Measurements from ENCODE around the gene PTPRF.
"Not testable (repeated sequence)": the region's sequence is repeated elsewhere in the genome, so short reads cannot be mapped to it uniquely, and the experiment has no call there.

PTPRF gene

DNA sequence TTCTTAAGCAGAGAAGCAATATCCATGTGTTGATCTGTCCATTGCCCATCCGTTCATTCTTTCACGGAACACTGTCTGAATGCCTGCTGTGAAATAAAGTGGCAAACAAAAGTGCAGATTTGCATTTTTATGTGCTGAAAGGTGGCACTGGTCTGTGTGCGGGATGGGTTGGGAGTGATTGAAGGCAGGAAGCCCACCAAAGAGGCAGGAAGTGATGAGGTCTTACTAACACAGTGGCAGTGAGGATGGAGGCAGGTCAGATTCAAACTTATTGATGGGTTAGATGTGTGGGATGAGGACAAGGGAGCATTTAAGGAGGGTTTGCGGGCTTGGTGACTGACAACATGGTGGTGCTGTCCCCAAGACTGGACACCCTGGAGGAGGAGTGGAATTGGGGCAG lies 8.3 kb downstream of the PTPRF start:
- DNase-seq = no peak

DNA sequence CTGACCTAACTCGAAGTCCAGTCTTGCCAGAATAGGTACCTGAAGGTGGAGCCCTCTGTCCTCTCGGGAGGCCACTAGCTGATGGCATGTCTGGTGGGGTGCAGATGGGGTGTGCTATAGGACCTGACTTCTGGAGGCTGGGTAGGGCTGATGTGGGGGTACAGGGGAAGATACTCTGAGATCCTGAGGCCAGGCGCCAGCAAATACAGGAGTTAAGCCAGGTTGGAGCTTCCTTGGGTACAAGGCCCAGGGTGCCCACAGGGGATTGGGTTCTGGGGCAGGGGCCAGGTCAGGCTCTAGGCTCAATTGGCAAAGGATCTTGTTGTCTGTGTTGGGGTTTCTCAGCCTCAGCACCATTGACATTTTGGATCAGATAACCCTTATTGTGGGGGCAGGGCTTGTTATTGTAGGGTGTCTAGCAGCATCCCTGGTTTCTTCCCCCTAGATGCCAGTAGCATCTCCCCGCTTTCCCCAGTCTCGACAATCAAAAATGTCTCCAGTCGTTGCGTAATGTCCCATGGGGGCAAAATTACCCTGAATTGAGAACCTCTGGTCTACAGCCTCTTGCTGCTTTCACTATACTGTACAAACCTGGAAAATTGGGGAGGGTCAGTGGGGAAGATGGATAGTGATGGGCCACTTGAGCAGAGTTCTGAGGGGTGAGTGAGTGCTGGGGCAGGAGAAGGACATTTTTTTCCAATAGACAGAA lies 9.2 kb downstream of the PTPRF start:
- DNase-seq = peak; percentile 10

DNA sequence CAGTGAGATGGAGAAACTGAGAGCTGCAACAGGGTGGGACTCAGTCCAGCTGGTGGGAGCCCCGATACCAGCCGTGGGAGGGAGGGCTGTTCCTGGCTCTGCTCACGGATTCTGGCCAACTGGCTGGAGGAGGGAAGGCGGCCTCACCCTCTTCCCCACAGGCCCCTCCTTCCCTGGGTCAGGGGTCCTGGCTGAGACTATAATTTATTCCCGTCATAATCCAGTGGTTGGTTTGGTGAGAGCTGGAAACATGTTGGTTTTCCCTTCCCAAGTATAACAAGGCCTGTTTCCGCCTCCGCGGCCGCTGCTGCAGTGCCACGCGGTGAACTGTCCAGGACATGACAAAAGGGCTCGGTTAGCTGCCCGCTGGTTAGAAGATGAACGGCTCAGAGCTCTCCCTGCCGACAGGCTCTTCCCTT lies 10.0 kb downstream of the PTPRF start:
- DNase-seq = peak; percentile 84

GRCh38 chr1:43541141-43541540 lies 10.5 kb downstream of the PTPRF start:
- DNase-seq = no peak

DNA sequence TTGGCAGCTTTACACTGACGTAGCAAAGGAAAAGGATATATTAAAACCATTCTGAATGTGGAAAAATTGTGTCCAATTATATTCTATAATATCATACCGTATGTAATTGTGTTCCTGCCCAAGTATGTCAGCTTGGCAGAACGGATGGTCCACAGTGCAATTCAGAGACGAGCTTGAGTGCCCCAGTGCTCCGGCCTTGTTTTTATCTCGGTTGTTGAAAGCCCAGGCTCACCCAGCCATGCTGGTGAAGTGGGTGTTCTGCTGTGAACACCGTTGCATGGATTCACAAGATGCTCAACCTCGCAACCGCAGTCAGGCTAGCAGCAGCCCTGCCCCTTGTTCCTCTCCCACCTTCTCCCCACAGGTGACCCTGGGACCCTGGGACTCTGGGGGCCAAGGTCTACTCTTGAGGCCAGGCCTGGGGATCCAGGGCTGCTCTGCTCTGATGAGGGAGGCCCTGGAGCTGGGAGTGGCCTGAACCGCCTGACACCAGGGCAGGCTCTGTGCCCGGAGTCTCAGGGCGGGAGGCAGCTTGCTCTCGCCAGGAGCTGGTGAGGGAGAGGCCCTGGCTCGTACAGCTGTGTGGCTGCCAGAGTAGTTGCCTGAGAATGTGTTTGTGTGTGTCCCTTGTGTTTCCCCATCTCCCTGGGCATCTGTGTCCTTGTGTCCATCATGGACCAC lies 11.2 kb downstream of the PTPRF start:
- DNase-seq = peak; percentile 86

DNA sequence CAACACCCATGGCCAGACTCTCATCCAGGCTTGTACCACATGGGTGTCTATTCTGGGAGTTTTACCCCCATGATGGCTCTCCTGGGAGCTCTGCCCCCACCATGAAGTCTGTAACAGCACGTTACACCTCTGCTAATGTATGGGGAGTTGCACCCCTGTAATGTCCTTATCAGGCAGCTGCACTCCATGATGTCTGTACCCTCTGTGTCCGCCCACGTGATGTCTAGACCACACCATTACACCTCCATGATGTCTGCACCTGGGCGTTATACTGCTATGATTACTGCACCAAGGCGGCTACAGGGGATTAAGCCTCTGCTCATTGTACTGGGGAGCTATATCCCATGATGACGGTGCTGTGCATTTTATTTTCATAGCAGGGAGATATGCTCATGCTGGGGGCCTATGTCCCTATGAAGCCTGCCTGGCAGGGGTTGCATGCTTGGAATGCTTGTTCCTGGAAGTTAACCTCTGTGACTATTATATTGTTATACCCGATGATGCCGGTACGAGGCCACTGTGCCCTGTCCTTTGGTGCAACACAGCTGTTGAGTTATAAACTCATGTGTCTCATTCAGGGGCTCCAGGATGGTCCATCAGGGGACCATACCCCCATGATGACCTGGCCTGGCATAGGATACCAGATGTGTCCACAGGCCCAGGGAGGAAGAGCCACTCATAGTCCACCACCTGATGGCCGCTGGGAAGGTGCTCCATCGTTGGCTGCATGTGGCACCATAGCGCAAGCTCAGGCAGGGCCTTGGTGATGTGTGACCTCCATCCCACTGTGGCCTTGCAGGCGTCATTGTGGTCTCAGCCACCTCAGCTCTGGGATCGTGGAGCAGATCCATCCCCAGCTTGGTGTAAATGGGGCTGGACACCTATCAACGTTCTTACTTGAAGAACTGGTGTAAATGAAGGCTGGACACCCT lies 12.1 kb downstream of the PTPRF start:
- no peak for DNase-seq

GRCh38 chr1:43543567-43543966 lies 12.9 kb downstream of the PTPRF start:
- DNase-seq = no peak

- DNase-seq = no peak
These were observed 14.6 kb downstream of the PTPRF start for GRCh38 chr1:43545339-43545694.

DNA sequence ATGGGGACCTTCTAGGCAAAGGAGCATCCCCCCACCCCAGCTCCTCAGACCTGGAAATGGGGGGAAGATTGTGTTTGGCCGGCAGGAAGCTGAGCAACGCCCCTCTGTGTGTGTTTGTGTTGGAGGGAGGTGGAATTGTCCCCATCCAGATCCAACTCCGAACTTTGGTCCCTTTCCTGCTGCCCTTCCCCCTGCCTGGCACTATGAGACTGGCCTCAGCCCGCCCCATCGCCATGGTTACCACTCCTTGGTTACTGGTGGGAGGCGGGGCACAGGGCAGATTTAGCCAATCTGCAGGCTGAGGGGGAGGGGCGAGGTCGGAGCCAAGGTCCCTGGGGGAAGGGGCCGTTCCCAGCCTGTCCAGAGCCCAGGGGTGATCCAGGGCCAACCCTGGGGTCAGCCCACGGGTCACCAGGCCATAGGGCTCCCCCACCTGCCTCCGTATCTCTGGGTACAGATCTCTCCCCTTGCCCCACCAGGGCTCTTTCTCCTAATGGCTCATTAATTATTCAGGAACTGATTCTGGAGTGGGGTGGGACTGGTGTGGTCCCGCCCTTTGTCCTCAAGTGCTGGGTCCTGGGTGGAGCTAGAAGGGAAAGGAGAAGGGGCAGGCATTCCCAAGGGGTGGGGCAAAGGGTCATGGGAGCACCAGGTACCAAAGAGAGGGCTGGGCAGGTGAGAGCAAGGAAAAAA lies 15.2 kb downstream of the PTPRF start:
- no peak for DNase-seq

DNA sequence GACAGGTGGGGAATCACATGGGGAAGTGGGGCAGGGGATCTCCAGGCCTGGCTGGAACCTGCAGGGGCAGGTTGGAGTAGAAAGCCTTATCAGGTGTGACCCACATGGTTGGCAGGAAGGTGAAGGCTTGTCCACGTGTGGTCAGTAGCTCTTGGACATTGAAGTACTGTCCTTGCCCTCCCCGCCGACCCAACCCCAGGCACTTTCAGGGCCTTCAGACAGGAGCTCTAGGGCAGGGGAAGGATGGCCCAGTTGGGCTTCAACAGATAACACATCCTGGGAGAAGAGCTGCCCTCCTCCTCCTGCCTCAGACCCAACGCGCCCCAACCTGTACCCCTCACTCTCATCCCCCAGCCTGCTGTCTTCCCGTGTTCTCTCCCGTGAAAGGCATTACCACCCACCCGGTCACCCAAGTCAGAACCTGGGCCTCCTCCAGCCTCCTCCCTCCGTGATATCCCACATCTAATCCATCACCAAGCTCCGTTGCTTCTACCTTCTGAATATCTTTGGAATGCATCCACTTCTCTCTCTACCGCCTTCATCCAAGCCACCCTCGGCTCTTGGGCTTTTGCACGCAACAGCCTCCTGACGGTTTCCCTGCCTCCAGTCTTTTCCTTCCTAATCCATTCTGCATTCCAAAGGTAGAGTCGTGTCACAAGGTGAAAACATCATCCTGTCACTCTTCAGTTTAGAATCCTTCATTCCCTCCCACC lies 15.9 kb downstream of the PTPRF start:
- DNase-seq = no peak

DNA sequence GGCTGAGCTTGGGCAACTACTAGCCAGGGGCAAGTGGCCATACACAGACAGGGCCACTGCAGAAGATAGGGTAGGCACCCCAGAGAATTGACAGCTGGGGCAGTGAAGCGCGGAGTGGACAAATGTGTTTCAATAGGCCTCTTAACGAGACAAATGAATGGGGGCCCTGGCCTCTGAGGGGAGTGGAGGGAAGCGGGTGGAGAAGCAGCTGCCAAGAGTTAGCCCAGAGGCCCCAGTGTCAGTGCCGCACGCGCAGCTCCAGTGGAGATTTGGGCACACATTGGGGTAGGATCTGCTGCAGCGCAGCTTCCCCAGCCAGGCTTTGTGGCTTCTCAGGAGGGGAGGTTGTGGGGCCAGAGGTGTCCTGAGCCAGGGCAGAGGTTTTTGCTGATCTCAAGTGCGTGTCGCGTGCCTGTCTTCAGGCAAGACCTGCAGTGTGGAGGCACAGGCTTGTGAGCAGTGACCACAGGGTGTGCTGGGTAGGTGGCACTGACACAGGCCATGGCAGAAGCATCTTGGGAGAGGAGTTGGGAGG lies 16.9 kb downstream of the PTPRF start:
- DNase-seq = no peak

DNA sequence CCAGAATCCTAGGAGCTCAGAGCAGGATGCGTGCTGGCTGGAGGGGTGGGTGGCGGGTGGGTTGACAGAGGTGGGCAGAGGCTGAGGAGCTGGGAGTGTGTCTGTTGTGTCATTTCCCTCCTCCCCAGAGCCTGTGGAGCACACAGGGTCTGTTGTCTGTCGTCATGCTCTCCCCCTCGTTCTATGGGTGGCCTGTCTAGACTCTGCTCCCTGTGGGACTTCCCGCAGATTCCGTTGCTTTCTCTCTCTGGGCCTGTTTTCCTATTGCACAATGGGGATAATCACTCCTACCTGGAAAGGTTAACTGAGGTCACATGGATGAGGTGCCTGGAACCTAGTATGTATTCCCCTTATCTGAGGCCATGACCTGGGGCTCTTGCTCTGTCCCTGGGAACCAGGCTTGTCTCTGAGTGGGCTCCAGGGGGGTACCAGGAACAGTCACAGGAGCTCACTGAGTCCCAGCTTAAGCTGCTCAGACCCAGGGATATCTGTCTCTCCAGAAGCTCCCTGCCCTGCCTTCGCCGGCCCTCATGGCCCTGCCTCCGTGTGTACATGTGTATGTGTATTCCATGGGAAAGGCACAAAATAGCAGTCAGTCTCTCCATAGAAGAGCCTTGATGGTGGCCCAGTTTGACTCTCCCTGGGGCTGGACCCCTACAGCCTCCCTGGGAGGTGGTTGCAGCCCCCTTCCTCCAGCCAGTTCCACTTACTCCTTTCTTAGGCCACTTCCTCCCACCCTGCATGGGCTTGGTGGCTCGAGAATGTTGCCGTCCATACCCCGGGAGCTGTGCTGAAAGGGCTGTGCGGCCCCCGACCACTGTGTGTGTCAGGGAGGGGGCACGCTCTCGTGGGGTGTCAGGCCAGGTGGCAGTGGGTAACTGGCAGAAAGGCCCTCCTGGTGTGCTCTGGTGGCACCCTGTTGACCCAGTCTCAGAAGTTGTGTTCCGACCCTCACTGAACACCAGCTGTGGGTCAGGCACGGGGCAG lies 17.9 kb downstream of the PTPRF start:
- DNase-seq = no peak

DNA sequence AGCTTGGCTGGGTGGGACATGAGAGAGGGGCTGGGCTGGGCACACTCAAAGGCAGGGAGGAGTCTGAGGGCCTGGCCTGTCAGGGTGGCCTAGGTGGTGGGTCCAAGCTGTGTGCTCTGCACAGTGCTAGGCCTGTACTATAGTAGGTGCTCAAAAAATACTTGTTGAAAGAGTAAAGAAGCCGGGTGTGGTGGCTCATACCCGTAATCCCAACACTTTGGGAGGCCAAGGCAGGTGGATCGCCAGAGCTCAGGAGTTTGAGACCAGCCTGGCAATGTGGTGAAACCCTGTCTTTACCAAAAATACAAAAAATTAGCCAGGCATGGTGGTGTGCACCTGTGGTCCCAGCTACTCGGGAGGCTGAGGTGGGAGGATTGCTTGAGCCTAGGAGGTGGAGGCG lies 18.7 kb downstream of the PTPRF start:
- not testable (repeated sequence) for DNase-seq

DNA sequence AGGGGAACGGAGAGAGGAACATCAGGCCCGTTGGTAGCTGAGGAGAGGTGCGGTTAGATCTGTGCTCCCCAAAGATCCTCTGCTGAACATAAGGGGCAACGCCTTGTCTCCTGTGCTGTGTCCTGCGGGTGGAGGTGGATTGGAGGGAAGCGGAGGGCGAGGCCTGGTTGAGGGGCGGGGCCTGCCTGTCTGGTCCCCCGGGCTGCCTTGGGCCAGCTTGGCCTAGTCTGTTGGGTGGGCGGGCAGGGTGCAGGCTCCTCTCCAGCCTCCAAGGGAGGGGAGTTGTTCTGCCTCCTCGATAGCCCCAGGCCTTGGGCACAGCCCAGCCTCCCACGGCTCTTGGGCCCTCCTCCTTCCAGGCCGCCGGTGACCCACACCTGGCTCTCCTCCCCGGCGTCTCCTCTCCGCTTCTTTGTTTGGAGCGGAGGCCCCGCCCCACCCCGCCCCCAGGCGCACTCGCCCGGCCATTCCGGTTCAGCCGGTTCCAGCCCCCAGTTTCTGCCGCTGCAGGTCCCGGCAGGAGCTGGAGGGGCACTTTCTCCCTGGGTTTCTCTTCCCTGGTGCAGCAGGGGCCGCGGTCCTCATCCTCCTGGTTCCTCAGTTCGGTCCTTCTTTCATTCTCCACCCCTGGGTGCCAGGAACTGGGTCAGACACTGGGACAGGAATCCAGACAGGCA lies 19.4 kb downstream of the PTPRF start:
- peak; percentile 55 for DNase-seq

DNA sequence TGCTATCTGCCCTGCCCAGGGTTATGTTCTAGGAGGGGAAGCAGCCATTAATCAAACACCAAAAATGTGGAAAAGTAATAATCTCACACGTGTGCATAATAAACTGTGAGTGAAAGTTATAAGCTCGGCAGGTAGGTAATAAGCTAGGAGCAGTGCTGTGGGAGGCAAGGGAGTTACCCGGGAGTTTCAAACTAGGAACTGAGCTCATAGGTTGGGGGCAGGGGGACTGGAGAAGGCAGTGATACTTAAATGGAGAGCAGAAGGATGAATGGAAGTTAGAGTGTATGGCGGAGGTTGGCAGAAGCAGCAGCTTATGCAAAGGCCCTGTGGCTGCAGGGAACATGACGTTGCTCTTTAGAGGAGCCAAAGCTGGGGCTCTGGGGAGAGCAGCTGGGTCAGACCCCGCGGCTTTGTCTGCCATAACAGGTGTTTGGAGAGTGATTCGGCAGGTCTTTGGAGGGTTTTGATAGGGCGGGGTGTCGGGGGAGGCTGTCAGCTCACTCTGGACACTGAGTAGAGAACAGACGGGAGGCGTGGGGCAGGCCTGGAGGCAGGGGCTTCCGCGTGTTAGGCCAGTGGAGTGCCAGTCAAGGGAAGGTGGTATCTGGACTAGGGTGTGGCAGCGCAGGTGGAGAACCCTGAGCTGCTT lies 20.0 kb downstream of the PTPRF start:
- no peak for DNase-seq

DNA sequence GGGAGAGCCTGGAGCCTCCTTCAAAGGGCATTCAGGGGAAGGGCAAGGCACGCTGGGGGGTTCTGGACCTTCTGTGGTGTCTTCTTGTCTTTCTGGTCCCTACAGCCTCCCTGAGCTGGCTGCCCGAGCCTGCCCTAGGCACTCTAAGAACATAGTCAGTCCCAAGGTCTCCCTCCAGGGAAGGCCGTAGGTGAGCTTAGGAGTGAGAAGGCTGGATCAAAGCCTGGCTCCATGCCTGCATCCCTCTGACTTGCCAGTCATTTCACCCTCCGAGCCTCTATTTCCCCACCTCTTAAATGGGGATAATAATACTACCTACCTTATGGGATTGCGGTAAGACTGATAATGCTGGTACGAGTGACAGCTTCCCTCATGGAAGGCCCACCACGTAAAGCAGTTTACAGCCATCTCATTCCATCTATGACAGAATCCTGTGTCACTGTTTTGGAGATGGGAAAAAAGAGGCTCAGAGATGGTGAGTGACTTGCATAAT lies 20.8 kb downstream of the PTPRF start:
- DNase-seq = no peak

DNA sequence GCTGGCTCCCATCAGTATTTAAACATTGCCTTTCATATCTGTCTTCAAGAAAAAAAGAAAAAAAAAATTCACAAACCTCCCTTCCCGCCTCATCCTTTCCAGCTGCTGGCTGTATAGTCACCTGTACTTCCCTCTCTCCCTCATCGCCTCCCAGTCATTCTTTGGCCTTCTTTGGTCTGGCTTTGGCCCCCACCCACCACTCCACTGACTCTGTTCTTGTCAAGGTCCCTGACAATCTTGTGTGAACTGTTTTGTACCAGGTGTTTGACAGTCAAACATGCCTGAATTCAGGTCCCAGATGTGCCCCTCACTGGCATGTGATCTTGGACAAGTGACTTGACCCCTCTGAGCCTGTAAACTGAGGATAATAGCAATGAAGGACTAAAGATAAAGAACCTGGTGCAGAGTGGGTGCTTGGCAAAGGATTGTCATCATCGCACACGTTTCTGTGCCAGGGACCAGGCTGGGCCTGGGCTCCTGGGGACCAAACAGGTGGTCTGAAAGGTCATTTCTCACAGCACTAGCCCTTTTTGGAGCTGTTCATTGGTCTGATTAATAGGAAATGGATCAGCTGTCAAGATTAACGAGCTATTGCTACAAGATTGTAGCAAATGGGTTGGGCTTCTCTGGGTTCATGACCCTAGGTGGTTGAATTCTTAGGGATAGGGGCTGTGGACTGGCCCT lies 21.5 kb downstream of the PTPRF start:
- no peak for DNase-seq

DNA sequence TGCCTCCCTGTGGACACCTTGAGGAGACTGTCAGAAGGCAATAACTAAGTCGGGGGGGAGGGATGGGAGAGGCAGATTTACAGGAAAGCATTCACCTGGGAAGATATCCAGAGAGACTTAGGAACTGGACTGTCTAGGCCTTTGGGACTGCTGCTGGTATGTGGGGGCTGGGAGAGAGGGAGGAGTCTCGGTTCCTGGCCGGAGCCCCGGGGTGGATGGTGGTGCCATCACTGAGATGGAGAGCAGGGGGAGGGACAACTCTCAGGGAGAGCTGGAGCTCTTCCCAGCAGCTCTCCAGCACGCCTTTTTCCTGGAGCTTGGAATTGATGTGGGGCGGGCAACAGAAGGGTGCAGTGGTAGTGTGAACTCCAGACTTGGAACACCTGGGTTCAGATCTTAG lies 22.1 kb downstream of the PTPRF start:
- peak; percentile 60 for DNase-seq

DNA sequence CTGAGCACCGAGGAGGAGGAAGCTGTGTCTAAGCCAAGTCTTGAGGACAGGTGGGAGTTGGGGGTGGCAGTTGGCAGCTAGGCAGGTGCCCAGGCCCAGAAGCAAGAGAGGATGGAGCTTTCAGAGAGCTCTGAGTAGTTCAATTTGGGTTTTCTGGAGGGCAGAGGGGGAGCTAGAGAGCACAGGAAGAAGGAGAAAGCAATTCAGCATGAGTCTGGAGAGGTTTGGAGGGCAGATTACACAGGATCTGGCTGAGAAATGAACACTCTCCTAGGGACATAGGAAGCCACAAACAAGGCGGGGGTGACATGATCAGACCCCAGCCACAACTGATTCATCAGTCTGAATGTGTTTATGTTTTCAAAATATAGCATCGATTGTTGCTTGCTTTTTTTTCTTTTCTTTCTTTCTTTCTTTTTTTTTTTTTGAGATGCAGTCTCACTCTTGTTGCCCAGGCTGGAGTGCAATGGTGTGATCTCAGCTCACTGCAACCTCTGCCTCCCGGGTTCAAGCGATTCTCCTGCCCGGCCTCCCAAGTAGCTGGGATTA lies 23.8 kb downstream of the PTPRF start:
- DNase-seq = no peak

Measured in left hindlimb (tissue), 1 donor.